ENCODE results near the gene TCTN1. TPM values are rescaled to one million over a fixed set of nuclear protein-coding genes. Genes with fewer than 3 reads are reported as not detected.
A peak's percentile ranks its signal among the peaks of the same experiment; 100 is the strongest.

TCTN1 gene
- total and polyA plus RNA-seq, 2 of the 13 experiments (the other 11 are each of a cell fraction or from before 2014, with no cell fraction given): 13.6 to 16.0 TPM

GRCh38 chr12:110575326-110575725 lies 38.6 kb upstream of the TCTN1 start (continued):
- TF ChIP-seq HIC2 (CRISPR knock-in tag; IDR thresholded peaks at IDR 0.05; ENCODE audit: low read depth): no peak
- peak; percentile 67 for TF ChIP-seq ASH2L (IDR thresholded peaks at IDR 0.05; ENCODE audit: insufficient read length, low read depth, low read length)
- TF ChIP-seq NR2F1 (CRISPR knock-in tag; IDR thresholded peaks at IDR 0.05): peak; percentile 80 to 85
- no peak for TF ChIP-seq ZNF569 (CRISPR knock-in tag; IDR thresholded peaks at IDR 0.05; ENCODE audit: borderline replicate concordance)
- TF ChIP-seq ZBTB20 (CRISPR knock-in tag; IDR thresholded peaks at IDR 0.05; ENCODE audit: borderline replicate concordance, low read depth): no peak
- TF ChIP-seq RARA (CRISPR knock-in tag; IDR thresholded peaks at IDR 0.05): peak; percentile 96
- TF ChIP-seq POLR2AphosphoS2 (IDR thresholded peaks at IDR 0.05; ENCODE audit: low read depth, low read length): no peak
- no peak for TF ChIP-seq MZF1 (CRISPR knock-in tag; IDR thresholded peaks at IDR 0.05; ENCODE audit: borderline replicate concordance)
- TF ChIP-seq ETV6 (CRISPR knock-in tag; conservative IDR thresholded peaks at IDR 0.05): no peak
- TF ChIP-seq PHF21A (CRISPR knock-in tag; IDR thresholded peaks at IDR 0.05): peak; percentile 70
- no peak for TF ChIP-seq ONECUT2 (CRISPR knock-in tag; IDR thresholded peaks at IDR 0.05)
- TF ChIP-seq ZNF615 (CRISPR knock-in tag; IDR thresholded peaks at IDR 0.05; ENCODE audit: borderline replicate concordance): no peak
- TF ChIP-seq HOXA7 (CRISPR knock-in tag; IDR thresholded peaks at IDR 0.05): no peak
- TF ChIP-seq ZNF646 (CRISPR knock-in tag; IDR thresholded peaks at IDR 0.05): peak; percentile 84; the same call in 1 of the 2 replicates
- TF ChIP-seq ZBED4 (CRISPR knock-in tag; IDR thresholded peaks at IDR 0.05; ENCODE audit: borderline replicate concordance): no peak
- TF ChIP-seq ATF7 (IDR thresholded peaks at IDR 0.05): 0 out of 2 replicates have a peak, but pooled peaks have one; percentile 5
- TF ChIP-seq ATF7 (CRISPR knock-in tag; IDR thresholded peaks at IDR 0.05): no peak
- TF ChIP-seq SALL1 (CRISPR knock-in tag; IDR thresholded peaks at IDR 0.05): peak; percentile 67; the same call in 1 of the 2 replicates
- no peak for TF ChIP-seq BRD4 (CRISPR knock-in tag; IDR thresholded peaks at IDR 0.05)
